Measurements from ENCODE around the gene OR2M3.

The OR2M3 gene, protein sequence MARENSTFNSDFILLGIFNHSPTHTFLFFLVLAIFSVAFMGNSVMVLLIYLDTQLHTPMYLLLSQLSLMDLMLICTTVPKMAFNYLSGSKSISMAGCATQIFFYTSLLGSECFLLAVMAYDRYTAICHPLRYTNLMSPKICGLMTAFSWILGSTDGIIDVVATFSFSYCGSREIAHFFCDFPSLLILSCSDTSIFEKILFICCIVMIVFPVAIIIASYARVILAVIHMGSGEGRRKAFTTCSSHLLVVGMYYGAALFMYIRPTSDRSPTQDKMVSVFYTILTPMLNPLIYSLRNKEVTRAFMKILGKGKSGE

DNA sequence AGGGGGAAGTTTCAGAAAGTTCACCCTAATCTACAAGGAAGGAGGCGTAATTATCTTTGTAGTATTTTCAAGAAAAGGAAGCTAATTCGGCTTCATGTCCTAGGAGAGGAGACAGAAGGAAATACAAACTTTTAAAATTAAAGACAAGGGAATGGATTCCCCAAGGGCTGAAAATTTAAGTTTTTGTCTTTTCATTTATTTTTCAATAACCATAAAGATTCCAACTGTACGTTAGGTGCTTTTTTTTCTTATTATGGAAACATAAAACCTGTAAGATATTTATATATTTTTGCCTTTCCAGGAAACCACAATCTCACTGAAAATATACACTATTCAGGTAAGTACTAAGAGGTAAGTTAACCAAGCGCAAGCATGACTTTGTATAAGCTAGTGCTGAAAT lies at the start of gene OR2M3:
Gene OR2M3, plus strand, starts transcription at position 301 of the 400 bp plus-strand sequence. CDS start 5,803 bp downstream, outside the sequence.
- TF ChIP-seq, protein P1, sequence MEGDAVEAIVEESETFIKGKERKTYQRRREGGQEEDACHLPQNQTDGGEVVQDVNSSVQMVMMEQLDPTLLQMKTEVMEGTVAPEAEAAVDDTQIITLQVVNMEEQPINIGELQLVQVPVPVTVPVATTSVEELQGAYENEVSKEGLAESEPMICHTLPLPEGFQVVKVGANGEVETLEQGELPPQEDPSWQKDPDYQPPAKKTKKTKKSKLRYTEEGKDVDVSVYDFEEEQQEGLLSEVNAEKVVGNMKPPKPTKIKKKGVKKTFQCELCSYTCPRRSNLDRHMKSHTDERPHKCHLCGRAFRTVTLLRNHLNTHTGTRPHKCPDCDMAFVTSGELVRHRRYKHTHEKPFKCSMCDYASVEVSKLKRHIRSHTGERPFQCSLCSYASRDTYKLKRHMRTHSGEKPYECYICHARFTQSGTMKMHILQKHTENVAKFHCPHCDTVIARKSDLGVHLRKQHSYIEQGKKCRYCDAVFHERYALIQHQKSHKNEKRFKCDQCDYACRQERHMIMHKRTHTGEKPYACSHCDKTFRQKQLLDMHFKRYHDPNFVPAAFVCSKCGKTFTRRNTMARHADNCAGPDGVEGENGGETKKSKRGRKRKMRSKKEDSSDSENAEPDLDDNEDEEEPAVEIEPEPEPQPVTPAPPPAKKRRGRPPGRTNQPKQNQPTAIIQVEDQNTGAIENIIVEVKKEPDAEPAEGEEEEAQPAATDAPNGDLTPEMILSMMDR (IDR thresholded peaks at IDR 0.05; ENCODE audit: insufficient read depth, low read depth, low read length, missing control alignments), result no peak
- no peak for DNase-seq (ENCODE audit: low read depth)

DNA sequence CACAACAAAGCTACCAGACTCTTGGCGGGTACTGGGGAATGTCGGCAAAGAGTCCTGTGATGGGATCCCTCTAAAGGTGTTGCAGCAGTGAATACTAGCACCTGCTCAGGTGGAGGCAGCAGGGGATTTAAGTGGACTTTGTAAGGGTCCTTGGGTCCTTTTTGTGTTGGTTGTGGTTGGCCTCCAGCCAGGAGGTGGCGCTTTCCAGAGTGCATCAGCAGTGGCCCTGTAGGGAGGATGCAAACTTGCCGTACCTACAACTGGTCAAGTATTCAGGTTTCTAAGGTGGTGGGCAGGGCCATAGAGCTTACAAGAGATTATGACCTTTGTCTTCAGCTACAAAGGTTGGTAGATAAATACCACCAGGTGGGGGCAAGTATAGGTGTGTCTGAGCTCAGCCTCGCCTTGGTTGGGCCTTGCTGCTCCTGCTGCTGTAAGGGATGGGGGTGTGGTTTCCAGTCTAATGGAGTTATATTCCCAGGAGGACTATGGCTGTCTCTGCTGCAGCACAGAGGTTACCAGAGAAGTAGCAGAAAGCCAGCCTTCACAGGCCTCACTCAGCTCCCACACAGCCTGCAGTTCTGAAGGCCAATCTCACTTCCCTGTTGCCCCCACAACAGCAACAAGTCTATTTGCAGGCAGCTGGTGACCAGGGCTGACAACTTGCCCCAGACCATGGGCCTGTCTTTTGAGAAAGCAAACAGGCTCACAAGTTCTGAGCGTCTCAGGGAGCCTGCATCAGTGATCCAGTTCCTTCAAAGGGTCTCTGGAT lies 44.8 kb upstream of the OR2M3 start:
- no peak overlapping the region for H3K4me3 ChIP-seq (ENCODE audit: low read depth, low read length)
- TF ChIP-seq, protein P1 (IDR thresholded peaks at IDR 0.05; ENCODE audit: insufficient read depth, low read depth, low read length, missing control alignments), result no peak
- DNase-seq (ENCODE audit: low read depth), result no peak

More for the DNA sequence above, at the start of gene OR2M3:
- no peak within 1 kb of the TSS for H3K4me3 ChIP-seq (ENCODE audit: low read depth, low read length)

DNA sequence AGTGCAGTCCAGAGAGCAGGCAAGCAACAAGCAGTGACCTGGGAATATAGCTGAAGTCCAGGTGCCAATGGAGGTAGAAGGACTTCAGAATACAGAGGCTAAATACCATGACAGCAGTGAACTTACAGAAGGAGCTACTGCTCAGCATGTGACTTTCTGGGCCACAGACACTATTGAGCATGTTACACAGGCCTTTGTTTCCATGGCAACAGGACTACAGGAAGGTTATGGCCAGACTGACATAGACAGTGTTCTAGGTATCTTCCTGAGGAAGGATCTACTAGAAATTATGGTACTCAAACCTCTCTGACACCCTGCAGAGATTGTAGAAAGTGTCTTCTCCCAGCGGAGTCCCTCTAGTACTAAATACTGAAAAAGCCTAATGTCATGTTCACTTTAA lies 41.1 kb upstream of the OR2M3 start:
- no peak overlapping the region for H3K4me3 ChIP-seq (ENCODE audit: low read depth, low read length)
- DNase-seq (ENCODE audit: low read depth), result peak; percentile 8
- TF ChIP-seq, protein P1 (IDR thresholded peaks at IDR 0.05; ENCODE audit: insufficient read depth, low read depth, low read length, missing control alignments), result no peak

DNA sequence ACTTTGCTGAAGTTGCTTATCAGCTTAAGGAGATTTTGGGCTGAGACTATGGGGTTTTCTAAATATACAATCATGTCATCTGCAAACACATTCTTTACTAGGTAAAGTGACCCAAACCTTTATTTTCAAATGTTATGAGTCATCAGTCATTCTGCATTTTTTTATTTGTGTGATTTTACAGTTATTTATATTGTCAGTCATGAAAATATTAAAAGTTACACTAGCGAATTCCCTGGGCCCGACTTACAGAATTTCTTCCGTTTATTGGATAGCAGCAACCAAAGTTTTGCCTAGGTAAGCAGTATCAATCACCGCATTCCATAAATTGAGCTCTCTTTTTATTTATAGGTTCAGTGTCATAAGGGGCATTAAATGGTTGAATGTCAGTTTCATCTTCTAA lies 38.3 kb upstream of the OR2M3 start:
- DNase-seq (ENCODE audit: low read depth), result no peak

DNA sequence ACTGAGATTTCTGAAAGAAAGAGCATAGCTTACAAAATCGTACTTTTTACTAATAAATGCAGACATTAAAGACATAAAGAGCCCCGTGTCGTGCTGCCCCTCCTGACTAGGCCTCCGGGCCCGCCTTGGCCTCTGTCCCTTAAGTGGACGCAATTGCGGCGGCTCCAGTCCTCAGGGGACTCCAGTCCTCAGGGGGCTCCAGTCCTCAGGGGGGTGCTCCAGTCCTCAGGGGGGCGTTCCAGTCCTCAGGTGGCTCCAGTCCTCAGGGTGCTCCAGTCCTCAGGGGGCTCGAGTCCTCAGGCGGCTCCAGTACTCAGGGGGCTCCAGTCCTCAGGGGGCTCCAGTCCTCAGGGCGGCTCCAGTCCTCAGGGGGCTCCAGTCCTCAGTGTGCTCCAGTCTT lies 33.0 kb upstream of the OR2M3 start:
- TF ChIP-seq, protein P1 (IDR thresholded peaks at IDR 0.05; ENCODE audit: insufficient read depth, low read depth, low read length, missing control alignments), result no peak
- no peak for DNase-seq (ENCODE audit: low read depth)
- no peak overlapping the region for H3K4me3 ChIP-seq (ENCODE audit: low read depth, low read length)

More for the DNA sequence above, 38.3 kb upstream of the OR2M3 start:
- TF ChIP-seq, protein P1 (IDR thresholded peaks at IDR 0.05; ENCODE audit: insufficient read depth, low read depth, low read length, missing control alignments), result no peak
- H3K4me3 ChIP-seq (ENCODE audit: low read depth, low read length), result no peak overlapping the region

DNA sequence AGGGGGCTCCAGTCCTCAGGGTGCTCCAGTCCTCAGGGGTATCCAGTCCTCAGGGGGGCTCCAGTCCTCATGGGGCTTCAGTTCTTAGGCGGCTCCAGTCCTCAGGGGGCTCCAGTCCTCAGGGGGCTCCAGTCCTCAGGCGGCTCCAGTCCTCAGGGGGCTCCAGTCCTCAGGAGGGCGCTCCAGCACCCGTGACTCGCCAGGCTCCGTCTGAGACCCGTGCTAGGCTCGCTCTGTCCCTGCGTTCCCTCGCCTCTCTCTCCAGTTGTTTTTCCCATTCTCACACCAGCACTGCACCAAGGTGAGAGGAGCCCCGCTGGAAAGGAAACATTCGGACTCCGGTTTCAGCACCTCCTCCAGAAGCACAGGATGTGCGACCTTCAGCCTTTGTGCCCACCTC lies 31.9 kb upstream of the OR2M3 start:
- no peak overlapping the region for H3K4me3 ChIP-seq (ENCODE audit: low read depth, low read length)
- no peak for DNase-seq (ENCODE audit: low read depth)
- TF ChIP-seq, protein P1 (IDR thresholded peaks at IDR 0.05; ENCODE audit: insufficient read depth, low read depth, low read length, missing control alignments), result no peak

Measured in GM12865 (cell line).